ENCODE measurements around the gene SLC25A31. TPM values are rescaled to one million over a fixed set of nuclear protein-coding genes. Genes with fewer than 3 reads are reported as not detected.

Gene SLC25A31
- total and polyA plus RNA-seq, 2 of the 13 experiments (the other 11 are each of a cell fraction or from before 2014, with no cell fraction given) = 0.04 TPM; not detected in 1

DNA sequence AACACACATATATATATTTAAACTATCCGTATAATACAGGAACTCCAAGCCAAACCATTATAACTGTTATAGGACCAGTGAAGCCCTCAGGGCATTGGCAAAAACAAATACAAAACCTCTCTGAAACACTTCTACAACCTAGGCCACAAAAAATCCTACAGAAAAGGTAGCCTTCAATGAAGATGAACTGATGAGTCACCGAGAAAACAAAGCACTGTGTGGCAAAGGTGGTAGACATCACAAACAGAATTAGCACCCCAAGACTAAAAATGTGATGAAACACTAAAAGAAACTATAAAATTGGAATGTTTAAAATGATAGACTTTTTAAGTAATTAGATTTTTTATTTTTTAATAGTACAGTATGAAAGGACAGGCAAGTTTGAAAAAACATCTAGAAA is 46.4 kb downstream of the SLC25A31 start:
- Histone ChIP-seq H3K79me2 (ENCODE audit: insufficient read depth, low read length) (no peaks in the 10 kb centered on the region), H3K9me3 (ENCODE audit: low read length) (no peaks in the 10 kb centered on the region), H3K27me3 (ENCODE audit: control insufficient read depth in 1 of 2, insufficient read depth in 2 of 2, low read length in 2 of 2) (no peaks in the 10 kb centered on the region), H3K4me3 (replicated peaks in 1 of 3; ENCODE audit: insufficient read depth in 1 of 3, low read depth in 2 of 3, low read length in 3 of 3) (no peak overlapping the region), H2AFZ (ENCODE audit: low read length) (no peak overlapping the region), H3K9ac (ENCODE audit: insufficient read depth, low read depth, low read length) (no peak overlapping the region), H3K27ac (ENCODE audit: extremely low read length, insufficient read depth, low read length) (no peak overlapping the region), H4K20me1 (ENCODE audit: insufficient read depth, low read length) (no peaks in the 10 kb centered on the region), H3K4me2 (ENCODE audit: low read depth, low read length) (no peak overlapping the region), H3K4me1 (ENCODE audit: insufficient read depth, low read length) (peaks cover 21% of the 10 kb centered on the region), H3K36me3 (replicated peaks in 1 of 2; ENCODE audit: control insufficient read depth in 1 of 2, insufficient read depth in 2 of 2, low read length in 2 of 2) (no peaks in the 10 kb centered on the region)
- CTCF ChIA-PET (ENCODE audit: low intra/inter-chr PET ratio, low total read pairs) = no interaction called here
- DNase-seq (ENCODE audit: low spot score) (peak; percentile 10), ATAC-seq (no peak), FAIRE-seq (no peak)
- intact Hi-C loops (cut with micrococcal nuclease; ENCODE audit: unreplicated experiment) (loop anchor here (5.0 kb wide), 1 partner anchor 154 kb away; no protein-coding TSS in a partner anchor), in situ Hi-C loops (cut with HindIII; ENCODE audit: extremely low pct_ligation_motif_present, low pct_unique_long_range_greater_than_20kb) (no loop called here)
- no TSS peak for BruUV-seq (replicated peaks)
- POLR2A ChIA-PET = no interaction called here
- 50% methylated on average over 2 of the region's 2 CpGs for WGBS (ENCODE audit: low lambda C conversion rate)
- TF ChIP-seq, protein P1, sequence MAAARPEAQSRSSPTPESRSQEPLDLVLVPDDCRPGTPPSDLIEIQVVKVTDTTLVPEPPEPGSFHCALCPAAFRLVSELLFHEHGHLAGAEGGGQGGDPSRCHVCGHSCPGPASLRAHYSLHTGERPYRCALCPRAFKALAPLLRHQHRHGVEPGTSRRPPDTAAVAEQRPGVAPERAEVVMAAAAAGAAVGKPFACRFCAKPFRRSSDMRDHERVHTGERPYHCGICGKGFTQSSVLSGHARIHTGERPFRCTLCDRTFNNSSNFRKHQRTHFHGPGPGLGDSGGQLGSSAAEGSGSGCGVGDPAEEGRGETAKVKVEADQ (CRISPR knock-in tag; IDR thresholded peaks at IDR 0.05; ENCODE audit: borderline replicate concordance) = no peak
- TF ChIP-seq, protein P2, sequence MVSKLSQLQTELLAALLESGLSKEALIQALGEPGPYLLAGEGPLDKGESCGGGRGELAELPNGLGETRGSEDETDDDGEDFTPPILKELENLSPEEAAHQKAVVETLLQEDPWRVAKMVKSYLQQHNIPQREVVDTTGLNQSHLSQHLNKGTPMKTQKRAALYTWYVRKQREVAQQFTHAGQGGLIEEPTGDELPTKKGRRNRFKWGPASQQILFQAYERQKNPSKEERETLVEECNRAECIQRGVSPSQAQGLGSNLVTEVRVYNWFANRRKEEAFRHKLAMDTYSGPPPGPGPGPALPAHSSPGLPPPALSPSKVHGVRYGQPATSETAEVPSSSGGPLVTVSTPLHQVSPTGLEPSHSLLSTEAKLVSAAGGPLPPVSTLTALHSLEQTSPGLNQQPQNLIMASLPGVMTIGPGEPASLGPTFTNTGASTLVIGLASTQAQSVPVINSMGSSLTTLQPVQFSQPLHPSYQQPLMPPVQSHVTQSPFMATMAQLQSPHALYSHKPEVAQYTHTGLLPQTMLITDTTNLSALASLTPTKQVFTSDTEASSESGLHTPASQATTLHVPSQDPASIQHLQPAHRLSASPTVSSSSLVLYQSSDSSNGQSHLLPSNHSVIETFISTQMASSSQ (IDR thresholded peaks at IDR 0.05; ENCODE audit: low read depth) = no peak
- TF ChIP-seq, protein P2 (CRISPR knock-in tag; IDR thresholded peaks at IDR 0.05; ENCODE audit: borderline replicate concordance) = no peak
- TF ChIP-seq FOSL2 (CRISPR knock-in tag; IDR thresholded peaks at IDR 0.05) (peak; percentile 58), SUZ12 (IDR thresholded peaks at IDR 0.05; ENCODE audit: low read depth, low read length) (no peak), ZSCAN22 (CRISPR knock-in tag; IDR thresholded peaks at IDR 0.05) (no peak), RELA (CRISPR knock-in tag; IDR thresholded peaks at IDR 0.05) (no peak), SOX13 (IDR thresholded peaks at IDR 0.05) (no peak), SOX13 (CRISPR knock-in tag; conservative IDR thresholded peaks at IDR 0.05 in 1 of 2, IDR thresholded peaks at IDR 0.05 in 1 of 2) (0 out of 4 replicates have a peak, but pooled peaks of 1 of the 2 experiments have one; percentile 10), ZNF468 (CRISPR knock-in tag; IDR thresholded peaks at IDR 0.05) (no peak), ZNF430 (CRISPR knock-in tag; IDR thresholded peaks at IDR 0.05) (no peak), ZNF24 (IDR thresholded peaks at IDR 0.05) (no peak), PPARG (CRISPR knock-in tag; conservative IDR thresholded peaks at IDR 0.05) (0 out of 2 replicates have a peak, but pooled peaks have one; percentile 36), MXI1 (IDR thresholded peaks at IDR 0.05; ENCODE audit: borderline replicate concordance, low read depth, low read length) (no peak), AGO1 (IDR thresholded peaks at IDR 0.05; ENCODE audit: low read depth, low read length, poor library complexity, severe bottlenecking) (no peak)
- TF ChIP-seq, protein P3, sequence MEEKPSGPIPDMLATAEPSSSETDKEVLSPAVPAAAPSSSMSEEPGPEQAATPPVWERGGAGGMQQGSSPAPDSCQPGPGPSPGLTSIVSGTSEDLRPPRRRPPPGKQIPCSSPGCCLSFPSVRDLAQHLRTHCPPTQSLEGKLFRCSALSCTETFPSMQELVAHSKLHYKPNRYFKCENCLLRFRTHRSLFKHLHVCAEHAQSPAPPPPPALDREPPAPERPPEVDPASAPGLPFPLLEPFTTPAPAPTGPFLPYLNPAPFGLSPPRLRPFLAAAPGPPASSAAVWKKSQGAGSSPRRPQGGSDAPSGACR (CRISPR knock-in tag; IDR thresholded peaks at IDR 0.05) = no peak
- TF ChIP-seq, protein P4, sequence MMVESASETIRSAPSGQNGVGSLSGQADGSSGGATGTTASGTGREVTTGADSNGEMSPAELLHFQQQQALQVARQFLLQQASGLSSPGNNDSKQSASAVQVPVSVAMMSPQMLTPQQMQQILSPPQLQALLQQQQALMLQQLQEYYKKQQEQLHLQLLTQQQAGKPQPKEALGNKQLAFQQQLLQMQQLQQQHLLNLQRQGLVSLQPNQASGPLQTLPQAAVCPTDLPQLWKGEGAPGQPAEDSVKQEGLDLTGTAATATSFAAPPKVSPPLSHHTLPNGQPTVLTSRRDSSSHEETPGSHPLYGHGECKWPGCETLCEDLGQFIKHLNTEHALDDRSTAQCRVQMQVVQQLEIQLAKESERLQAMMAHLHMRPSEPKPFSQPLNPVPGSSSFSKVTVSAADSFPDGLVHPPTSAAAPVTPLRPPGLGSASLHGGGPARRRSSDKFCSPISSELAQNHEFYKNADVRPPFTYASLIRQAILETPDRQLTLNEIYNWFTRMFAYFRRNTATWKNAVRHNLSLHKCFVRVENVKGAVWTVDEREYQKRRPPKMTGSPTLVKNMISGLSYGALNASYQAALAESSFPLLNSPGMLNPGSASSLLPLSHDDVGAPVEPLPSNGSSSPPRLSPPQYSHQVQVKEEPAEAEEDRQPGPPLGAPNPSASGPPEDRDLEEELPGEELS (CRISPR knock-in tag; IDR thresholded peaks at IDR 0.05) = no peak

All from HepG2 (cell line).